Central memory CD4-positive, alpha-beta T cell (primary cell): Measurements from ENCODE around the gene PDPK1.
A peak's percentile ranks its signal among the peaks of the same experiment; 100 is the strongest.

ENCODE experiments used
- DNase-seq: peaks from one replicate; pipeline ENCODE4 v3.0.0; 2022
- total RNA-seq, 3 experiments: gene quantifications; one replicate each; lab custom pipeline; 2026; lab: John Stamatoyannopoulos, UW

PDPK1 gene
- total RNA-seq: 60.8 to 98.7 (median 86.4) reads per million in 3 experiments

- peak; percentile 95 for DNase-seq
Measured at GRCh38 chr16:2537451-2538379, at the start of gene PDPK1. Gene PDPK1, plus strand, starts transcription at chr16:2538021. Its CDS starts 92 bp downstream, at chr16:2538113.

- no peak for DNase-seq
Measured at GRCh38 chr16:2489581-2489980, 48.2 kb upstream of the PDPK1 start.

GRCh38 chr16:2490190-2491105, 47.4 kb upstream of the PDPK1 start:
- DNase-seq: no peak

GRCh38 chr16:2492292-2492691, 45.5 kb upstream of the PDPK1 start:
- DNase-seq: no peak

GRCh38 chr16:2493605-2494004, 44.2 kb upstream of the PDPK1 start:
- DNase-seq: no peak

- no peak for DNase-seq
Measured at GRCh38 chr16:2494616-2495015, 43.2 kb upstream of the PDPK1 start.

GRCh38 chr16:2495041-2495440, 42.8 kb upstream of the PDPK1 start:
- DNase-seq: no peak

GRCh38 chr16:2496223-2497115, 41.4 kb upstream of the PDPK1 start:
- DNase-seq: no peak

GRCh38 chr16:2497116-2497630, 40.6 kb upstream of the PDPK1 start:
- DNase-seq: no peak

GRCh38 chr16:2497695-2498484, 39.9 kb upstream of the PDPK1 start:
- DNase-seq: no peak

- no peak for DNase-seq
Measured at GRCh38 chr16:2498531-2499253, 39.1 kb upstream of the PDPK1 start.

GRCh38 chr16:2499454-2499853, 38.4 kb upstream of the PDPK1 start:
- no peak for DNase-seq

- DNase-seq: no peak
Measured at GRCh38 chr16:2499890-2500429, 37.9 kb upstream of the PDPK1 start.

GRCh38 chr16:2500430-2500917, 37.3 kb upstream of the PDPK1 start:
- DNase-seq: no peak

GRCh38 chr16:2500918-2501750, 36.7 kb upstream of the PDPK1 start:
- peak; percentile 69 for DNase-seq

- no peak for DNase-seq
Measured at GRCh38 chr16:2501946-2502895, 35.6 kb upstream of the PDPK1 start.

GRCh38 chr16:2505695-2506094, 32.1 kb upstream of the PDPK1 start:
- DNase-seq: no peak
